Astrocyte (in vitro differentiated cells and primary cell): Measurements from ENCODE around the gene PLOD1.

Experiments used
- EZH2 ChIP-seq: IDR thresholded peaks from 2 replicates; pipeline ENCODE4 v1.6.1; 2012; ENCODE audit warnings: mild to moderate bottlenecking, low read length, inconsistent platforms; ENCODE audit not compliant: insufficient read depth
- TF ChIP-seq, protein P1 (sequence below): IDR thresholded peaks from 2 replicates; pipeline ENCODE4 v1.5.1; 2011; ENCODE audit warnings: low read depth, mild to moderate bottlenecking, inconsistent platforms, low read length, moderate library complexity; ENCODE audit not compliant: insufficient read depth

DNA sequence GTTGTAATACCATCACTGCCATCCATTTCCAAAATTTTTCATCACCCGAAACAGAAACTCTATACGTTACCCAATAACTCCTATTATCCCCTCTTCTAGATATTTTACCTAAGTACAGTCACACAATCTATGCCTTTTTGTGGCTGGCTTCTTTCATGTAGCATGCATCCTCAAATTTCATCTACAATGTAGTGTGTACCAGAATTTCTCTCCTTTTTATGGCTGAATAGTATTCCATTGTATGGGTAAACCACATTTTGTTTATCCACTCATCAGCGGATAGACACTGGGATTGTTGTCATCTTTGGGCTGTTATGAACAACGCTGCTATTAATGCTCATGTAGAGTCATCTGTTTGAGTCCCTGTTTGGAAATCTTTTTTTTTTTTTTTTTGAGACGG lies 29.5 kb upstream of the PLOD1 start:
- TF ChIP-seq, protein P1, sequence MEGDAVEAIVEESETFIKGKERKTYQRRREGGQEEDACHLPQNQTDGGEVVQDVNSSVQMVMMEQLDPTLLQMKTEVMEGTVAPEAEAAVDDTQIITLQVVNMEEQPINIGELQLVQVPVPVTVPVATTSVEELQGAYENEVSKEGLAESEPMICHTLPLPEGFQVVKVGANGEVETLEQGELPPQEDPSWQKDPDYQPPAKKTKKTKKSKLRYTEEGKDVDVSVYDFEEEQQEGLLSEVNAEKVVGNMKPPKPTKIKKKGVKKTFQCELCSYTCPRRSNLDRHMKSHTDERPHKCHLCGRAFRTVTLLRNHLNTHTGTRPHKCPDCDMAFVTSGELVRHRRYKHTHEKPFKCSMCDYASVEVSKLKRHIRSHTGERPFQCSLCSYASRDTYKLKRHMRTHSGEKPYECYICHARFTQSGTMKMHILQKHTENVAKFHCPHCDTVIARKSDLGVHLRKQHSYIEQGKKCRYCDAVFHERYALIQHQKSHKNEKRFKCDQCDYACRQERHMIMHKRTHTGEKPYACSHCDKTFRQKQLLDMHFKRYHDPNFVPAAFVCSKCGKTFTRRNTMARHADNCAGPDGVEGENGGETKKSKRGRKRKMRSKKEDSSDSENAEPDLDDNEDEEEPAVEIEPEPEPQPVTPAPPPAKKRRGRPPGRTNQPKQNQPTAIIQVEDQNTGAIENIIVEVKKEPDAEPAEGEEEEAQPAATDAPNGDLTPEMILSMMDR: no peak
- TF ChIP-seq EZH2: no peak
